ENCODE measurements around the gene NKTR. TPM values are rescaled to one million over a fixed set of nuclear protein-coding genes. Genes with fewer than 3 reads are reported as not detected.

Gene NKTR
- total RNA-seq, 1 donor from 2014 or later, result 23.6 TPM

GRCh38 chr3:42639192-42639591 is 38.7 kb downstream of the NKTR start:
- ATAC-seq, result no peak
- intact Hi-C loops (cut with micrococcal nuclease), result no loop called here
- DNase-seq, result no peak

- ATAC-seq, result no peak
- no peak for DNase-seq
- intact Hi-C loops (cut with micrococcal nuclease), result no loop called here
Measured at GRCh38 chr3:42640129-42640528, 39.6 kb downstream of the NKTR start.

GRCh38 chr3:42640771-42641370 is 40.4 kb downstream of the NKTR start:
- no peak for ATAC-seq
- DNase-seq, result no peak
- intact Hi-C loops (cut with micrococcal nuclease), result no loop called here

GRCh38 chr3:42647821-42648459 is 47.5 kb downstream of the NKTR start:
- intact Hi-C loops (cut with micrococcal nuclease), result no loop called here
- no peak for ATAC-seq
- no peak for DNase-seq

GRCh38 chr3:42649006-42649405 is 48.5 kb downstream of the NKTR start:
- intact Hi-C loops (cut with micrococcal nuclease), result no loop called here

GRCh38 chr3:42649783-42650182 is 49.3 kb downstream of the NKTR start:
- ATAC-seq (no peak), DNase-seq (no peak)
- intact Hi-C loops (cut with micrococcal nuclease), result no loop called here

More at GRCh38 chr3:42649006-42649405, 48.5 kb downstream of the NKTR start:
- DNase-seq, result no peak
- ATAC-seq, result no peak

- ATAC-seq, result no peak
- intact Hi-C loops (cut with micrococcal nuclease), result no loop called here
Measured at GRCh38 chr3:42651248-42652091, 51.0 kb downstream of the NKTR start.

GRCh38 chr3:42652251-42652610 is 51.7 kb downstream of the NKTR start:
- intact Hi-C loops (cut with micrococcal nuclease), result no loop called here
- DNase-seq (no peak), ATAC-seq (no peak)

More at GRCh38 chr3:42651248-42652091, 51.0 kb downstream of the NKTR start:
- DNase-seq, result no peak

GRCh38 chr3:42652611-42653302 is 52.3 kb downstream of the NKTR start:
- peak; percentile 67 for DNase-seq
- ATAC-seq, result peak; percentile 30
- intact Hi-C loops (cut with micrococcal nuclease), result no loop called here

- DNase-seq, result no peak
- intact Hi-C loops (cut with micrococcal nuclease), result no loop called here
- no peak for ATAC-seq
Measured at GRCh38 chr3:42653303-42653559, 52.7 kb downstream of the NKTR start.

- DNase-seq, result peak; percentile 80
- ATAC-seq, result peak; percentile 65
- intact Hi-C loops (cut with micrococcal nuclease), result no loop called here
Measured at GRCh38 chr3:42653560-42654330, 53.3 kb downstream of the NKTR start, which contains the start of gene ZBTB47. ZBTB47 (plus strand) TSS chr3:42653697; CDS start chr3:42658356, 4,659 bp downstream.

- DNase-seq, result peak; percentile 85
- ATAC-seq, result peak; percentile 66
- intact Hi-C loops (cut with micrococcal nuclease), result no loop called here
Measured at GRCh38 chr3:42654331-42655201, 54.1 kb downstream of the NKTR start.

GRCh38 chr3:42655331-42655888 is 54.9 kb downstream of the NKTR start:
- no peak for ATAC-seq
- peak; percentile 56 for DNase-seq
- intact Hi-C loops (cut with micrococcal nuclease), result no loop called here

GRCh38 chr3:42655980-42656679 is 55.6 kb downstream of the NKTR start:
- ATAC-seq (no peak), DNase-seq (peak; percentile 33)
- intact Hi-C loops (cut with micrococcal nuclease), result no loop called here

GRCh38 chr3:42656680-42657610 is 56.5 kb downstream of the NKTR start:
- peak; percentile 26 for DNase-seq
- intact Hi-C loops (cut with micrococcal nuclease), result no loop called here
- no peak for ATAC-seq

- DNase-seq, result no peak
- intact Hi-C loops (cut with micrococcal nuclease), result no loop called here
- ATAC-seq, result no peak
Measured at GRCh38 chr3:42657675-42658074, 57.2 kb downstream of the NKTR start.
